K562 (cell line): ENCODE data around the gene PIAS3. TPM values are rescaled to one million over a fixed set of nuclear protein-coding genes. Genes with fewer than 3 reads are reported as not detected.

Source experiments
- CBX1 ChIP-seq: sonication (generic); IDR thresholded peaks from 2 replicates; pipeline ENCODE4 v1.6.1; 2016; ENCODE audit warnings: antibody characterized with exemption, low read depth, mild to moderate bottlenecking
- CHD4 ChIP-seq: fragments of 200-600 bp; sonication (generic); IDR thresholded peaks from 3 replicates; pipeline ENCODE4 v1.6.1; 2012; ENCODE audit warnings: low read depth, mild to moderate bottlenecking, mixed read lengths, low read length, inconsistent platforms; ENCODE audit not compliant: insufficient read depth, insufficient replicate concordance, poor library complexity, severe bottlenecking
- CREB1 ChIP-seq, 2 experiments: sonication (generic) in 1 of 2; formaldehyde crosslinking in 1 of 2; IDR thresholded peaks; 2 replicates each; pipeline versions ENCODE4 v1.6.1 to v1.8.0; 2012 to 2022; ENCODE audit warnings: inconsistent platforms in 1 of 2, mild to moderate bottlenecking in 1 of 2, missing genetic modification reagents in 1 of 2, moderate library complexity in 1 of 2
- CREM ChIP-seq: IDR thresholded peaks from 2 replicates; pipeline ENCODE4 v1.6.1; 2014; ENCODE audit warnings: antibody characterized with exemption, low read depth
- HDAC2 ChIP-seq: fragments of 450-650 bp; IDR thresholded peaks from 2 replicates; pipeline ENCODE4 v1.6.1; 2016; ENCODE audit warnings: mild to moderate bottlenecking
- NR3C1 ChIP-seq: sonication (generic); formaldehyde crosslinking; IDR thresholded peaks from 2 replicates; pipeline ENCODE4 v1.8.1; 2022; ENCODE audit warnings: missing genetic modification reagents
- POLR2G ChIP-seq: fragments of 200-400 bp; formaldehyde crosslinking; IDR thresholded peaks from 2 replicates; pipeline ENCODE4 v1.6.1; 2017; ENCODE audit warnings: low read depth, mild to moderate bottlenecking, antibody characterized with exemption, low read length, moderate library complexity
- TAF1 ChIP-seq: IDR thresholded peaks from 2 replicates; pipeline ENCODE4 v1.6.1; 2011; ENCODE audit warnings: mild to moderate bottlenecking, low read length, moderate library complexity; ENCODE audit not compliant: insufficient read depth, control insufficient read depth, severe bottlenecking; ENCODE audit errors: extremely low read depth
- TBP ChIP-seq: optimal IDR thresholded peaks from 2 replicates; pipeline ENCODE3; 2011; ENCODE audit warnings: low read depth, low read length, improper control_type of control experiment
- WHSC1 ChIP-seq: IDR thresholded peaks from one replicate; pipeline ENCODE4 v1.6.1; 2012; ENCODE audit warnings: low read length, control low read depth, inconsistent platforms
- ZFPM2 ChIP-seq: fragments of 250-450 bp; sonication (Bioruptor Pico); IDR thresholded peaks from 2 replicates; pipeline ENCODE4 v1.5.1; 2022; ENCODE audit warnings: mild to moderate bottlenecking
- ZNF384 ChIP-seq: IDR thresholded peaks from 2 replicates; pipeline ENCODE4 v1.6.1; 2012; ENCODE audit warnings: low read depth, low read length, improper control_type of control experiment
- ZNF436 ChIP-seq: fragments of 250-450, 450-650 bp; sonication (Bioruptor Pico); formaldehyde crosslinking; IDR thresholded peaks from 2 replicates; pipeline ENCODE4 v1.7.0; 2020; ENCODE audit warnings: mild to moderate bottlenecking
- ZNF561 ChIP-seq: fragments of 450-650 bp; formaldehyde crosslinking; conservative IDR thresholded peaks from 2 replicates; pipeline ENCODE4 v1.4.0; 2020; ENCODE audit warnings: mild to moderate bottlenecking, moderate library complexity
- polyA plus RNA-seq, 8 experiments: library from polyadenylated mRNA; depleted of rRNA in 4 of 8; stranded (reverse) in 5 of 8; unstranded in 3 of 8; fragments of >200 nt; fragmentation: Nextera tagmentation in 2 of 8; fragmentation: Illumina TruSeq in 1 of 8; extraction: Ambion mirVana in 2 of 8; extraction: Trizol in 1 of 8; gene quantifications; 2 replicates each; pipeline versions ENCODE4 v1.2.1 to v1.2.3, GENCODE V29; 2011 to 2014; ENCODE audit warnings: inconsistent platforms in 1 of 8, missing spikeins in 1 of 8
- total RNA-seq, 7 experiments: library from RNA; depleted of rRNA in 6 of 7; stranded (reverse); fragments of >200 nt in 6 of 7; fragmentation: Illumina TruSeq in 2 of 7; extraction: Trizol in 2 of 7; gene quantifications; 2 replicates each; pipeline versions ENCODE4 v1.2.1 to v1.2.3, GENCODE V29; 2011 to 2021; ENCODE audit warnings: low replicate concordance in 1 of 7
- TF ChIP-seq, protein P1 (sequence below): sonication (generic); formaldehyde crosslinking; IDR thresholded peaks from 2 replicates; pipeline ENCODE4 v1.8.0; 2023; ENCODE audit warnings: mild to moderate bottlenecking, missing genetic modification reagents
- TF ChIP-seq, protein P2 (sequence below): fragments of 200-800 bp; sonication (Bioruptor generic); IDR thresholded peaks from 2 replicates; pipeline ENCODE4 v1.6.1; 2017; ENCODE audit warnings: missing genetic modification characterization, missing compliant biosample characterization
- TF ChIP-seq, protein P3 (sequence below): fragments of 450-650 bp; formaldehyde crosslinking; IDR thresholded peaks from 2 replicates; pipeline ENCODE4 v1.4.0; 2020; ENCODE audit warnings: mild to moderate bottlenecking, moderate library complexity
- TF ChIP-seq, protein P4 (sequence below), 2 experiments: fragments of 450-650 bp; conservative IDR thresholded peaks; 2 replicates each; pipeline ENCODE4 v1.6.1; 2017; ENCODE audit warnings: mild to moderate bottlenecking in 2 of 2, moderate library complexity in 2 of 2
- TF ChIP-seq, protein P5 (sequence below): fragments of 450-650 bp; IDR thresholded peaks from 2 replicates; pipeline ENCODE4 v1.6.1; 2014; ENCODE audit warnings: low read depth, mild to moderate bottlenecking, moderate library complexity, borderline replicate concordance

The PIAS3 gene
- total and polyA plus RNA-seq, 9 of the 15 experiments (the other 6 are each of a cell fraction or from before 2014, with no cell fraction given), result 1.1 to 25.6 (median 7.9) TPM

DNA sequence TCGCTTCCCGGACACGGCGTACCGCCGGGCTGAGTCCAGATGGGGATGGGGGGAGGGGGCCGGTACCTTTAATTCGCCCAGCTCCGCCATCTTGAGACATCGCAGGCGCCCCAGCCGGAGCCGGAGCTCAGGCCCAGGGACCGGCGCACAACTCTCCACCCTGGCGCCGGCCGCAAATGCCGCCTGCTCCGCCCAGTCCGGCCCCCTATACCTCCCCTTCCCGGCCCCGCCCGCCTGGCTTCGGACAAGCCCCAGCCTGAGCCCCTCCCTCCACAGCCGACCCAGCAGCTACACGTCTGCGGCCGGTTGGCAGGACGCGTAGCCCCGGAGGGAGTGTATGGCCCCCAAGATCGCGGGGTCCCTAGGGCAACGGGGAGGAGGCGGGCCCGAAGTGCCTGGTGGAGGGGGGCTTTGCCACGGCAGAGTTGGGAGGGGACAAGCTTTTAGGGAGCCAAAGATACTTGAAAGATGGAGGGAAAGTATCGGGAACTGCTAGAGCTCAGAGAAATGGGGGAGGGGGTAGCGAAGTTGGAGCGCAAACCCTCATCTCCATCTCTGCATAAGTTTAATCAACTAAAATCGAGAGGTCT is at the start of gene PIAS3 (continued):
- TF ChIP-seq, protein P1, sequence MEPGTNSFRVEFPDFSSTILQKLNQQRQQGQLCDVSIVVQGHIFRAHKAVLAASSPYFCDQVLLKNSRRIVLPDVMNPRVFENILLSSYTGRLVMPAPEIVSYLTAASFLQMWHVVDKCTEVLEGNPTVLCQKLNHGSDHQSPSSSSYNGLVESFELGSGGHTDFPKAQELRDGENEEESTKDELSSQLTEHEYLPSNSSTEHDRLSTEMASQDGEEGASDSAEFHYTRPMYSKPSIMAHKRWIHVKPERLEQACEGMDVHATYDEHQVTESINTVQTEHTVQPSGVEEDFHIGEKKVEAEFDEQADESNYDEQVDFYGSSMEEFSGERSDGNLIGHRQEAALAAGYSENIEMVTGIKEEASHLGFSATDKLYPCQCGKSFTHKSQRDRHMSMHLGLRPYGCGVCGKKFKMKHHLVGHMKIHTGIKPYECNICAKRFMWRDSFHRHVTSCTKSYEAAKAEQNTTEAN (CRISPR knock-in tag), result 0 out of 2 replicates have a peak, but pooled peaks have one; percentile 32
- no peak for TF ChIP-seq ZFPM2 (CRISPR knock-in tag)
- TF ChIP-seq, protein P2, sequence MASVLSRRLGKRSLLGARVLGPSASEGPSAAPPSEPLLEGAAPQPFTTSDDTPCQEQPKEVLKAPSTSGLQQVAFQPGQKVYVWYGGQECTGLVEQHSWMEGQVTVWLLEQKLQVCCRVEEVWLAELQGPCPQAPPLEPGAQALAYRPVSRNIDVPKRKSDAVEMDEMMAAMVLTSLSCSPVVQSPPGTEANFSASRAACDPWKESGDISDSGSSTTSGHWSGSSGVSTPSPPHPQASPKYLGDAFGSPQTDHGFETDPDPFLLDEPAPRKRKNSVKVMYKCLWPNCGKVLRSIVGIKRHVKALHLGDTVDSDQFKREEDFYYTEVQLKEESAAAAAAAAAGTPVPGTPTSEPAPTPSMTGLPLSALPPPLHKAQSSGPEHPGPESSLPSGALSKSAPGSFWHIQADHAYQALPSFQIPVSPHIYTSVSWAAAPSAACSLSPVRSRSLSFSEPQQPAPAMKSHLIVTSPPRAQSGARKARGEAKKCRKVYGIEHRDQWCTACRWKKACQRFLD, result no peak
- TF ChIP-seq ZNF384, result no peak
- no peak for TF ChIP-seq ZNF561 (CRISPR knock-in tag)
- TF ChIP-seq CREM, result peak; percentile 29; the same call in 1 of the 2 replicates
- peak; percentile 59 for TF ChIP-seq TBP
- TF ChIP-seq TAF1, result peak; percentile 42
- TF ChIP-seq CHD4, result no peak
- peak; percentile 54; the same call in 1 of the 2 replicates for TF ChIP-seq HDAC2
- TF ChIP-seq, protein P3, sequence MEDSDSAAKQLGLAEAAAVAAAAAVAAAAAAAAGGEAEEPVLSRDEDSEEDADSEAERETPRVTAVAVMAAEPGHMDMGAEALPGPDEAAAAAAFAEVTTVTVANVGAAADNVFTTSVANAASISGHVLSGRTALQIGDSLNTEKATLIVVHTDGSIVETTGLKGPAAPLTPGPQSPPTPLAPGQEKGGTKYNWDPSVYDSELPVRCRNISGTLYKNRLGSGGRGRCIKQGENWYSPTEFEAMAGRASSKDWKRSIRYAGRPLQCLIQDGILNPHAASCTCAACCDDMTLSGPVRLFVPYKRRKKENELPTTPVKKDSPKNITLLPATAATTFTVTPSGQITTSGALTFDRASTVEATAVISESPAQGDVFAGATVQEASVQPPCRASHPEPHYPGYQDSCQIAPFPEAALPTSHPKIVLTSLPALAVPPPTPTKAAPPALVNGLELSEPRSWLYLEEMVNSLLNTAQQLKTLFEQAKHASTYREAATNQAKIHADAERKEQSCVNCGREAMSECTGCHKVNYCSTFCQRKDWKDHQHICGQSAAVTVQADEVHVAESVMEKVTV (CRISPR knock-in tag), result no peak
- TF ChIP-seq NR3C1 (CRISPR knock-in tag), result no peak
- TF ChIP-seq ZNF436 (CRISPR knock-in tag), result no peak
- TF ChIP-seq POLR2G, result peak; percentile 71
- TF ChIP-seq, protein P4, sequence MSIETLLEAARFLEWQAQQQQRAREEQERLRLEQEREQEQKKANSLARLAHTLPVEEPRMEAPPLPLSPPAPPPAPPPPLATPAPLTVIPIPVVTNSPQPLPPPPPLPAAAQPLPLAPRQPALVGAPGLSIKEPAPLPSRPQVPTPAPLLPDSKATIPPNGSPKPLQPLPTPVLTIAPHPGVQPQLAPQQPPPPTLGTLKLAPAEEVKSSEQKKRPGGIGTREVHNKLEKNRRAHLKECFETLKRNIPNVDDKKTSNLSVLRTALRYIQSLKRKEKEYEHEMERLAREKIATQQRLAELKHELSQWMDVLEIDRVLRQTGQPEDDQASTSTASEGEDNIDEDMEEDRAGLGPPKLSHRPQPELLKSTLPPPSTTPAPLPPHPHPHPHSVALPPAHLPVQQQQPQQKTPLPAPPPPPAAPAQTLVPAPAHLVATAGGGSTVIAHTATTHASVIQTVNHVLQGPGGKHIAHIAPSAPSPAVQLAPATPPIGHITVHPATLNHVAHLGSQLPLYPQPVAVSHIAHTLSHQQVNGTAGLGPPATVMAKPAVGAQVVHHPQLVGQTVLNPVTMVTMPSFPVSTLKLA (conservative IDR thresholded peaks at IDR 0.05), result peak in 1 of 2 experiments; percentile 40; a peak in 3 of 4 replicates
- TF ChIP-seq CBX1, result no peak
- no peak for TF ChIP-seq WHSC1
- TF ChIP-seq, protein P5, sequence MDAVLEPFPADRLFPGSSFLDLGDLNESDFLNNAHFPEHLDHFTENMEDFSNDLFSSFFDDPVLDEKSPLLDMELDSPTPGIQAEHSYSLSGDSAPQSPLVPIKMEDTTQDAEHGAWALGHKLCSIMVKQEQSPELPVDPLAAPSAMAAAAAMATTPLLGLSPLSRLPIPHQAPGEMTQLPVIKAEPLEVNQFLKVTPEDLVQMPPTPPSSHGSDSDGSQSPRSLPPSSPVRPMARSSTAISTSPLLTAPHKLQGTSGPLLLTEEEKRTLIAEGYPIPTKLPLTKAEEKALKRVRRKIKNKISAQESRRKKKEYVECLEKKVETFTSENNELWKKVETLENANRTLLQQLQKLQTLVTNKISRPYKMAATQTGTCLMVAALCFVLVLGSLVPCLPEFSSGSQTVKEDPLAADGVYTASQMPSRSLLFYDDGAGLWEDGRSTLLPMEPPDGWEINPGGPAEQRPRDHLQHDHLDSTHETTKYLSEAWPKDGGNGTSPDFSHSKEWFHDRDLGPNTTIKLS, result peak; percentile 21; the same call in 1 of the 2 replicates
- TF ChIP-seq CREB1 (IDR thresholded peaks at IDR 0.05), result no peak
- no peak; the same call in 1 of the 2 replicates for TF ChIP-seq CREB1 (CRISPR knock-in tag; IDR thresholded peaks at IDR 0.05)
